Activated gamma-delta T cell (primary cell): ENCODE data around the gene LTBR.
"Not testable (repeated sequence)": the region's sequence is repeated elsewhere in the genome, so short reads cannot be mapped to it uniquely, and the experiment has no call there.

Experiments
- DNase-seq: peaks from one replicate; lab custom pipeline; 2025; lab: John Stamatoyannopoulos, UW

Gene LTBR

GRCh38 chr12:6425590-6426531 lies 41.9 kb downstream of the LTBR start:
- no peak for DNase-seq

- no peak for DNase-seq
Measured at GRCh38 chr12:6426882-6427671, 43.1 kb downstream of the LTBR start.

GRCh38 chr12:6427796-6428195 lies 43.8 kb downstream of the LTBR start:
- not testable (repeated sequence) for DNase-seq

- DNase-seq, result no peak
Measured at GRCh38 chr12:6428326-6428725, 44.4 kb downstream of the LTBR start.

- no peak for DNase-seq
Measured at GRCh38 chr12:6430124-6430989, 46.4 kb downstream of the LTBR start.

GRCh38 chr12:6432991-6433390 lies 49.0 kb downstream of the LTBR start:
- DNase-seq, result no peak

GRCh38 chr12:6434205-6435140 lies 50.5 kb downstream of the LTBR start:
- no peak for DNase-seq

GRCh38 chr12:6435961-6436715 lies 52.2 kb downstream of the LTBR start:
- DNase-seq, result no peak

GRCh38 chr12:6437586-6437985 lies 53.6 kb downstream of the LTBR start:
- no peak for DNase-seq

GRCh38 chr12:6438345-6438744 lies 54.4 kb downstream of the LTBR start:
- DNase-seq, result no peak

GRCh38 chr12:6440391-6440790 lies 56.4 kb downstream of the LTBR start:
- DNase-seq, result no peak
